Naive thymus-derived CD4-positive, alpha-beta T cell (primary cell): ENCODE measurements around the gene SLC38A2. TPM values are rescaled to one million over a fixed set of nuclear protein-coding genes. Genes with fewer than 3 reads are reported as not detected.

Experiments used
- ATAC-seq: fragments of 150-1000 bp; cut with Tn5 transposase; 2 replicates; pipeline ENCODE4 v1.10.0; 2021; ENCODE audit warnings: mild to moderate bottlenecking, moderate library complexity
- CTCF ChIA-PET: fragments of 350-600 bp; sonication (Branson Sonifier 250); formaldehyde crosslinking; loops from one replicate; lab custom pipeline; 2021; ENCODE audit warnings: antibody characterized with exemption; lab: Charles Lee
- POLR2A ChIA-PET: fragments of 350-600 bp; sonication (Branson Sonifier 250); formaldehyde crosslinking; loops from one replicate; lab custom pipeline; 2021; ENCODE audit warnings: antibody characterized with exemption, inconsistent platforms; lab: Charles Lee
- DNase-seq, 9 donors: peaks; one replicate each; pipeline versions ENCODE4 v3.0.0 to v3.0.0-alpha.2; 2020 to 2022; ENCODE audit warnings: mixed read lengths in 1 of 9
- H3K27ac ChIP-seq: one replicate; pipeline ENCODE4 v1.7.0; 2013; ENCODE audit warnings: mild to moderate bottlenecking, low read depth, low read length, moderate library complexity
- H3K27me3 ChIP-seq, 2 donors: one replicate each; pipeline ENCODE4 v1.7.0; 2013; ENCODE audit warnings: low read length in 2 of 2, mild to moderate bottlenecking in 2 of 2, moderate library complexity in 2 of 2; ENCODE audit not compliant: control insufficient read depth in 2 of 2, insufficient read depth in 2 of 2
- H3K36me3 ChIP-seq, 3 experiments: 1 replicate in 2 of 3; 2 replicates in 1 of 3; pipeline ENCODE4 v1.7.0; 2013; ENCODE audit warnings: low read length in 3 of 3, mild to moderate bottlenecking in 3 of 3, moderate library complexity in 1 of 3; ENCODE audit not compliant: insufficient read depth in 3 of 3, control insufficient read depth in 2 of 3
- H3K4me1 ChIP-seq, 2 donors: one replicate each; pipeline ENCODE4 v1.7.0; 2013; ENCODE audit warnings: low read length in 2 of 2, mild to moderate bottlenecking in 2 of 2, moderate library complexity in 1 of 2; ENCODE audit not compliant: control insufficient read depth in 2 of 2, insufficient read depth in 2 of 2
- H3K4me3 ChIP-seq: 2 replicates; pipeline ENCODE4 v1.7.0; 2013; ENCODE audit warnings: mild to moderate bottlenecking, low read length
- H3K9me3 ChIP-seq, 3 experiments: 1 replicate in 2 of 3; 2 replicates in 1 of 3; pipeline ENCODE4 v1.7.0; 2013; ENCODE audit warnings: low read length in 3 of 3; ENCODE audit not compliant: control insufficient read depth in 2 of 3
- H3K27ac Mint-ChIP-seq, 9 donors: one replicate each; pipeline ENCODE4 v1.8.0; 2020 to 2022; ENCODE audit warnings: mixed read lengths in 9 of 9, mild to moderate bottlenecking in 8 of 9, moderate library complexity in 5 of 9, inconsistent platforms in 2 of 9
- H3K27me3 Mint-ChIP-seq, 5 donors: one replicate each; pipeline ENCODE4 v1.8.0; 2021 to 2022; ENCODE audit warnings: mixed read lengths in 5 of 5, mild to moderate bottlenecking in 1 of 5
- H3K36me3 Mint-ChIP-seq, 5 donors: one replicate each; pipeline ENCODE4 v1.8.0; 2020 to 2022; ENCODE audit warnings: mixed read lengths in 5 of 5, mild to moderate bottlenecking in 3 of 5, inconsistent platforms in 1 of 5
- H3K4me1 Mint-ChIP-seq, 7 donors: one replicate each; pipeline ENCODE4 v1.8.0; 2020 to 2022; ENCODE audit warnings: mixed read lengths in 7 of 7, mild to moderate bottlenecking in 3 of 7, inconsistent platforms in 1 of 7
- H3K4me3 Mint-ChIP-seq, 10 donors: one replicate each; pipeline ENCODE4 v1.8.0; 2020 to 2022; ENCODE audit warnings: mild to moderate bottlenecking in 10 of 10, mixed read lengths in 10 of 10, moderate library complexity in 6 of 10, inconsistent platforms in 2 of 10
- H3K9me3 Mint-ChIP-seq, 11 donors: one replicate each; pipeline ENCODE4 v1.8.0; 2020 to 2022; ENCODE audit warnings: mixed read lengths in 11 of 11, mild to moderate bottlenecking in 4 of 11, inconsistent platforms in 1 of 11, moderate library complexity in 1 of 11
- intact Hi-C, 2 donors: fragments of 100-400 bp; cut with micrococcal nuclease; formaldehyde crosslinking; loops; one replicate each; pipeline ENCODE4 v1.15.1; 2023
- polyA plus RNA-seq, 2 donors: library from polyadenylated mRNA; unstranded; fragments of 300-500 nt; fragmentation: Illumina TruSeq; gene quantifications; one replicate each; pipeline ENCODE4 v1.2.3, GENCODE V29; 2021
- total RNA-seq, 6 experiments: library from RNA in 5 of 6; stranded (reverse) in 5 of 6; gene quantifications; 1 replicate in 5 of 6; 2 replicates in 1 of 6; pipeline ENCODE4 v1.2.3 and lab custom pipeline; 2021 to 2026

Gene SLC38A2
- total and polyA plus RNA-seq, 7 experiments from 2014 or later: 61.5 to 269 (median 172) TPM

GRCh38 chr12:46382408-46382963 is 9.9 kb upstream of the SLC38A2 start:
- Histone ChIP-seq H3K9me3 (no peaks in the 10 kb centered on the region), H3K27me3 (no peaks in the 10 kb centered on the region), H3K4me3 (peak overlapping the region; percentile 61), H3K4me1 (peaks cover 5 to 18% of the 10 kb centered on the region in 2 donors), H3K27ac (peak overlapping the region; percentile 94), H3K36me3 (peaks cover 0 to 6% (median 0%) of the 10 kb centered on the region in 3 experiments)
- Mint-ChIP-seq H3K36me3 (peaks cover 0 to 11% (median 0%) of the 10 kb centered on the region in 5 donors), H3K9me3 (peaks cover 0 to 2% (median 0%) of the 10 kb centered on the region in 11 donors), H3K4me3 (peak overlapping the region; percentile 82 to 95 (median 91)), H3K4me1 (peaks cover 22 to 53% (median 47%) of the 10 kb centered on the region in 7 donors), H3K27ac (peak overlapping the region; percentile 90 to 98 (median 95)), H3K27me3 (no peaks in the 10 kb centered on the region)
- intact Hi-C loops: loop anchor here in 1 of 2 donors (2.0 to 10.0 kb wide), 4 partner anchors 48 to 1430 kb away; partner anchors contain the start of gene ANO6
- ATAC-seq: no peak
- peak in 1 of 9 donors; percentile 10 for DNase-seq
- ChIA-PET POLR2A (interaction anchor here (0.6 to 2.7 kb wide), 6 partner anchors 8 to 113 kb away, joined by 3 to 37 read pairs (median 6); partner anchors contain the start of gene SLC38A1), CTCF (no interaction called here)

DNA sequence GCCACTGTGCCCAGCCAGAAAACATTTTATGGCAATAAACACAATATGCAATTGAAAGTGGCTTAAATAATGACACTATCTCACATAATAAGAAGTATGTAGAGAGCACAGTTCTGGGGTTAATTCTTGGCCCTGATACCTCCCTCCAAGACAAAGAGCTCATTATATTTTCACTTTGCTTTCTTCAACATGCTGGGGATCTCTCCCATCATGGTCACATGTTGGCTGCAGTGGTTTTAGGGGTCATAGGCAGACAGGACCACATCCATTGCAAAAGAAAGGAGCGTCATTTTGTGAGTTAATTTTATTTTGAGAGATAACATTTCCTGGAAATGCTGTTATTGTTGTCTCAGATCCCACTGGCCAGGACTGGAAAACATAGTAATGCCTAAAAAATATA is 8.3 kb upstream of the SLC38A2 start:
- Histone ChIP-seq H3K36me3 (peaks cover 0 to 6% (median 0%) of the 10 kb centered on the region in 3 experiments), H3K9me3 (no peaks in the 10 kb centered on the region), H3K27me3 (no peaks in the 10 kb centered on the region), H3K4me1 (peaks cover 5 to 12% of the 10 kb centered on the region in 2 donors), H3K27ac (no peak overlapping the region), H3K4me3 (no peak overlapping the region)
- POLR2A ChIA-PET: interaction anchor here (0.6 to 1.3 kb wide), 3 partner anchors 8 to 149 kb away, joined by 3 to 6 read pairs (median 3); partner anchors contain the start of gene SLC38A2
- no peak for ATAC-seq
- intact Hi-C loops: loop anchor here in 1 of 2 donors (5.0 to 10.0 kb wide), 2 partner anchors 1166 to 1431 kb away; partner anchors contain the start of gene ANO6
- no peak for DNase-seq
- peaks cover 17 to 54% (median 44%) of the 10 kb centered on the region in 7 donors for H3K4me1 Mint-ChIP-seq
- no peak overlapping the region for H3K4me3 Mint-ChIP-seq
- peak overlapping the region in 3 of 9 donors; percentile 8 to 53 (median 38) for H3K27ac Mint-ChIP-seq
- peaks cover 0 to 10% (median 0%) of the 10 kb centered on the region in 5 donors for H3K36me3 Mint-ChIP-seq
- no peaks in the 10 kb centered on the region for H3K27me3 Mint-ChIP-seq
- CTCF ChIA-PET: no interaction called here
- H3K9me3 Mint-ChIP-seq: peaks cover 0 to 2% (median 0%) of the 10 kb centered on the region in 11 donors

GRCh38 chr12:46380022-46380796 is 7.6 kb upstream of the SLC38A2 start:
- CTCF ChIA-PET: interaction anchor here (0.5 kb wide), 1 partner anchor 174 kb away, joined by 3 read pairs; no protein-coding TSS in a partner anchor
- intact Hi-C loops: loop anchor here in 1 of 2 donors (5.0 to 10.0 kb wide), 2 partner anchors 1165 to 1432 kb away; partner anchors contain the start of gene ANO6
- Mint-ChIP-seq H3K36me3 (peaks cover 0 to 10% (median 0%) of the 10 kb centered on the region in 5 donors), H3K27ac (peak overlapping the region in 2 of 9 donors; percentile 30 to 77), H3K4me3 (no peak overlapping the region), H3K9me3 (peaks cover 0 to 2% (median 0%) of the 10 kb centered on the region in 11 donors), H3K4me1 (peaks cover 16 to 49% (median 39%) of the 10 kb centered on the region in 7 donors), H3K27me3 (no peaks in the 10 kb centered on the region)
- H3K4me1 ChIP-seq: peaks cover 5 to 10% of the 10 kb centered on the region in 2 donors
- DNase-seq (no peak), ATAC-seq (no peak)
- H3K36me3 ChIP-seq: peaks cover 0 to 6% (median 0%) of the 10 kb centered on the region in 3 experiments
- POLR2A ChIA-PET: interaction anchor here (0.6 to 1.3 kb wide), 3 partner anchors 9 to 831 kb away, joined by 4 to 6 read pairs (median 4); no protein-coding TSS in a partner anchor
- H3K9me3 ChIP-seq: no peaks in the 10 kb centered on the region
- H3K27ac ChIP-seq: no peak overlapping the region
- H3K27me3 ChIP-seq: no peaks in the 10 kb centered on the region
- H3K4me3 ChIP-seq: no peak overlapping the region

DNA sequence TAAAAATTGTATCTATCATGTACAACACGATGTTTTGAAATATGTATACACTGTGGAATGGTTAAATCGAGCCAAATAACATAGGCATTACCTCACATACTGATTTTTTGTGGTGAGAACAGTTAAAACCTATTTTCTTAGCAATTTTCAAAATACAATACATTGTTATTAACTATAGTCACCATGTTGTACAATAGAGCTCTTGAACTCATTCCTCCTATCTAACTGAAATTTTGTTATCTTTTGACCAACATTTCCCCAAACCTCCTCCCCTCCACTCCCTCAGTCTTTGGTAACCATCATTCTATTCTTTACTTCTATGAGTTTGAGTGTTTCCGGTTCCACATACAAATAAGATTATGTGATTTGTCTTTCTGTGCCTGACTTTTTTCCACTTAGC is 6.8 kb upstream of the SLC38A2 start:
- Histone ChIP-seq H3K4me3 (no peak overlapping the region), H3K9me3 (no peaks in the 10 kb centered on the region), H3K4me1 (peaks cover 6 to 12% of the 10 kb centered on the region in 2 donors), H3K27ac (no peak overlapping the region), H3K27me3 (no peaks in the 10 kb centered on the region), H3K36me3 (peaks cover 0 to 6% (median 0%) of the 10 kb centered on the region in 3 experiments)
- no peaks in the 10 kb centered on the region for H3K27me3 Mint-ChIP-seq
- no peak overlapping the region for H3K4me3 Mint-ChIP-seq
- ATAC-seq: no peak
- CTCF ChIA-PET: no interaction called here
- H3K4me1 Mint-ChIP-seq: peaks cover 14 to 50% (median 42%) of the 10 kb centered on the region in 7 donors
- peaks cover 0 to 2% (median 0%) of the 10 kb centered on the region in 11 donors for H3K9me3 Mint-ChIP-seq
- intact Hi-C loops: loop anchor here in 1 of 2 donors (10.0 kb wide), 1 partner anchor 1165 kb away; the partner anchor contains the start of gene ANO6
- DNase-seq: no peak
- peak overlapping the region in 1 of 9 donors; percentile 47 for H3K27ac Mint-ChIP-seq
- POLR2A ChIA-PET: no interaction called here
- H3K36me3 Mint-ChIP-seq: peaks cover 0 to 10% (median 0%) of the 10 kb centered on the region in 5 donors

DNA sequence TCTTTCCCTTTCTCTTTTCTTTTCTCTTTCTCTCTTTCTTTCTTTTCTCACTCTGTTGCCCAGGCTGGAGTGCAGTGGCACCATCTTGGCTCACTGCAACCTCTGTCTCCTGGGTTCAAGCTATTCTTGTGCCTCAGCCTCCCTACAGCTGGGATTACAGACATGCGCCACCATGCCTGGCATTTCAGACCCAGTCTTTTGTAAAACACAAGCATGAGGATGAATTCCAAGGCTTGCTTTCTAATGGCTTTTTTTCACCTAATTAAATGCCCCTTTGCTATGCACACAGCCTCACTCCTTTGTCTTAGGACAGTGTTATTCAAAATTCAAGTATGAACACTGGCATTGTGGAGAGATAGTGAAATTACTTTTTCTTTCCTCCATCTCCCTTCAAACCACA is 6.0 kb upstream of the SLC38A2 start:
- CTCF ChIA-PET: interaction anchor here (0.5 kb wide), 1 partner anchor 81 kb away, joined by 3 read pairs; no protein-coding TSS in a partner anchor
- no peak overlapping the region for H3K4me3 ChIP-seq
- intact Hi-C loops: loop anchor here in 1 of 2 donors (10.0 kb wide), 1 partner anchor 1164 kb away; the partner anchor contains the start of gene ANO6
- peaks cover 0 to 10% (median 0%) of the 10 kb centered on the region in 5 donors for H3K36me3 Mint-ChIP-seq
- POLR2A ChIA-PET: interaction anchor here (1.0 to 1.6 kb wide), 3 partner anchors 9 to 225 kb away, joined by 3 to 5 read pairs (median 5); no protein-coding TSS in a partner anchor
- no peaks in the 10 kb centered on the region for H3K27me3 ChIP-seq
- H3K4me3 Mint-ChIP-seq: peak overlapping the region in 1 of 10 donors; percentile 25
- H3K36me3 ChIP-seq: peaks cover 0 to 2% (median 0%) of the 10 kb centered on the region in 3 experiments
- peaks cover 12 to 15% of the 10 kb centered on the region in 2 donors for H3K4me1 ChIP-seq
- H3K4me1 Mint-ChIP-seq: peaks cover 21 to 56% (median 45%) of the 10 kb centered on the region in 7 donors
- no peak for ATAC-seq
- H3K27ac Mint-ChIP-seq: peak overlapping the region in 2 of 9 donors; percentile 28 to 67
- H3K27ac ChIP-seq: no peak overlapping the region
- no peaks in the 10 kb centered on the region for H3K27me3 Mint-ChIP-seq
- H3K9me3 Mint-ChIP-seq: peaks cover 0 to 2% (median 0%) of the 10 kb centered on the region in 11 donors
- no peak for DNase-seq
- no peaks in the 10 kb centered on the region for H3K9me3 ChIP-seq
